Suprapubic skin (tissue), 4 donors: ENCODE data around the gene RAB32.

Source experiments
- CTCF ChIP-seq, 2 donors: fragments of 200-600 bp in 1 of 2; fragments of 450-650 bp in 1 of 2; sonication (generic) in 1 of 2; IDR thresholded peaks; one replicate each; pipeline ENCODE4 v1.5.1; 2016 to 2019; ENCODE audit warnings: antibody characterized with exemption in 2 of 2, mild to moderate bottlenecking in 1 of 2, moderate library complexity in 1 of 2
- POLR2A ChIP-seq, 2 donors: fragments of 450-650 bp; IDR thresholded peaks; one replicate each; pipeline ENCODE4 v1.6.1; 2017; ENCODE audit warnings: antibody characterized with exemption in 2 of 2, mild to moderate bottlenecking in 2 of 2, moderate library complexity in 2 of 2
- POLR2AphosphoS5 ChIP-seq, 3 donors: sonication (generic); formaldehyde crosslinking; IDR thresholded peaks; one replicate each; pipeline ENCODE4 v1.6.1; 2017; ENCODE audit warnings: antibody characterized with exemption in 3 of 3

GRCh38 chr6:146598772-146599405 lies 55.3 kb downstream of the RAB32 start, which contains the start of gene ADGB:
- TF ChIP-seq CTCF (IDR thresholded peaks at IDR 0.05) (no peak), POLR2A (IDR thresholded peaks at IDR 0.05) (no peak), POLR2AphosphoS5 (IDR thresholded peaks at IDR 0.05) (no peak)
